HG02642 (cell line): Measurements from ENCODE around the gene SENP1.

Experiments
- ATAC-seq: cut with Tn5 transposase; IDR thresholded peaks from one replicate; pipeline ENCODE4 v1.9.1; 2021; ENCODE audit warnings: mild to moderate bottlenecking; ENCODE audit not compliant: unreplicated experiment, poor library complexity

Gene SENP1

GRCh38 chr12:48022180-48022521, 83.7 kb downstream of the SENP1 start:
- ATAC-seq, result no peak

- ATAC-seq, result no peak
These were observed 84.2 kb downstream of the SENP1 start for GRCh38 chr12:48021485-48022179.

- no peak for ATAC-seq
These were observed 86.1 kb downstream of the SENP1 start for GRCh38 chr12:48019639-48020265.

GRCh38 chr12:48018618-48018995, 87.3 kb downstream of the SENP1 start:
- no peak for ATAC-seq

- ATAC-seq, result no peak
These were observed 87.8 kb downstream of the SENP1 start for GRCh38 chr12:48017921-48018617.

GRCh38 chr12:48017496-48017895, 88.4 kb downstream of the SENP1 start:
- ATAC-seq, result no peak

- no peak for ATAC-seq
These were observed 89.4 kb downstream of the SENP1 start for GRCh38 chr12:48016373-48017020.

- no peak for ATAC-seq
These were observed 89.9 kb downstream of the SENP1 start for GRCh38 chr12:48015954-48016353.

GRCh38 chr12:48015129-48015528, 90.8 kb downstream of the SENP1 start:
- no peak for ATAC-seq

- no peak for ATAC-seq
These were observed 92.6 kb downstream of the SENP1 start for GRCh38 chr12:48013287-48013686.

GRCh38 chr12:48012070-48012469, 93.8 kb downstream of the SENP1 start:
- no peak for ATAC-seq

GRCh38 chr12:48010366-48010970, 95.4 kb downstream of the SENP1 start:
- no peak for ATAC-seq

- no peak for ATAC-seq
These were observed 96.4 kb downstream of the SENP1 start for GRCh38 chr12:48009471-48009870.

GRCh38 chr12:48008950-48009349, 96.9 kb downstream of the SENP1 start:
- no peak for ATAC-seq

GRCh38 chr12:48008349-48008748, 97.5 kb downstream of the SENP1 start:
- ATAC-seq, result no peak

GRCh38 chr12:48007206-48007605, 98.7 kb downstream of the SENP1 start:
- ATAC-seq, result no peak

GRCh38 chr12:48005750-48006021, 100.2 kb downstream of the SENP1 start:
- no peak for ATAC-seq

GRCh38 chr12:48005001-48005749, 100.7 kb downstream of the SENP1 start:
- ATAC-seq, result no peak

GRCh38 chr12:48004053-48004941, 101.6 kb downstream of the SENP1 start, which contains the start of gene COL2A1:
Gene COL2A1, minus strand, starts transcription at chr12:48004476. Its CDS starts 155 bp downstream, at chr12:48004321.
- no peak for ATAC-seq
